ENCODE results near the gene CDK5R1.

CDK5R1 gene

GRCh38 chr17:32503251-32504165 is 16.7 kb downstream of the CDK5R1 start:
- Histone ChIP-seq H3K4me3 (ENCODE audit: severe bottlenecking) (no peak overlapping the region), H3K9me3 (ENCODE audit: severe bottlenecking) (no peaks in the 10 kb centered on the region), H3K27me3 (ENCODE audit: insufficient read depth, poor library complexity, severe bottlenecking) (no peaks in the 10 kb centered on the region), H3K4me1 (ENCODE audit: insufficient read depth, poor library complexity, severe bottlenecking) (peaks cover 17% of the 10 kb centered on the region), H3K36me3 (ENCODE audit: low read depth) (no peaks in the 10 kb centered on the region), H3K27ac (ENCODE audit: poor library complexity, severe bottlenecking) (peak overlapping the region; percentile 36)
- no peak for DNase-seq (ENCODE audit: low spot score)
- peak; percentile 89 for ATAC-seq (ENCODE audit: low read depth)
- TF ChIP-seq CTCF (IDR thresholded peaks at IDR 0.05; ENCODE audit: poor library complexity, severe bottlenecking), result no peak

GRCh38 chr17:32504166-32504990 is 17.6 kb downstream of the CDK5R1 start:
- Histone ChIP-seq H3K27ac (ENCODE audit: poor library complexity, severe bottlenecking) (peak overlapping the region; percentile 36), H3K4me1 (ENCODE audit: insufficient read depth, poor library complexity, severe bottlenecking) (peaks cover 17% of the 10 kb centered on the region), H3K27me3 (ENCODE audit: insufficient read depth, poor library complexity, severe bottlenecking) (no peaks in the 10 kb centered on the region), H3K9me3 (ENCODE audit: severe bottlenecking) (no peaks in the 10 kb centered on the region), H3K4me3 (ENCODE audit: severe bottlenecking) (no peak overlapping the region), H3K36me3 (ENCODE audit: low read depth) (no peaks in the 10 kb centered on the region)
- peak; percentile 32; the same call in 1 of the 3 replicates for ATAC-seq (ENCODE audit: low read depth)
- TF ChIP-seq CTCF (IDR thresholded peaks at IDR 0.05; ENCODE audit: poor library complexity, severe bottlenecking), result no peak
- no peak for DNase-seq (ENCODE audit: low spot score)

GRCh38 chr17:32508926-32509325 is 22.1 kb downstream of the CDK5R1 start:
- H3K9me3 ChIP-seq (ENCODE audit: severe bottlenecking), result no peaks in the 10 kb centered on the region
- H3K27ac ChIP-seq (ENCODE audit: poor library complexity, severe bottlenecking), result no peak overlapping the region
- no peaks in the 10 kb centered on the region for H3K36me3 ChIP-seq (ENCODE audit: low read depth)
- ATAC-seq (ENCODE audit: low read depth) (no peak), DNase-seq (ENCODE audit: low spot score) (no peak)
- H3K4me3 ChIP-seq (ENCODE audit: severe bottlenecking), result no peak overlapping the region
- H3K27me3 ChIP-seq (ENCODE audit: insufficient read depth, poor library complexity, severe bottlenecking), result no peaks in the 10 kb centered on the region
- TF ChIP-seq CTCF (IDR thresholded peaks at IDR 0.05; ENCODE audit: poor library complexity, severe bottlenecking), result no peak
- peaks cover 7% of the 10 kb centered on the region for H3K4me1 ChIP-seq (ENCODE audit: insufficient read depth, poor library complexity, severe bottlenecking)

GRCh38 chr17:32510466-32510865 is 23.7 kb downstream of the CDK5R1 start:
- DNase-seq (ENCODE audit: low spot score) (no peak), ATAC-seq (ENCODE audit: low read depth) (no peak)
- TF ChIP-seq CTCF (IDR thresholded peaks at IDR 0.05; ENCODE audit: poor library complexity, severe bottlenecking), result no peak

More at GRCh38 chr17:32510466-32510865, 23.7 kb downstream of the CDK5R1 start:
- no peak overlapping the region for H3K27ac ChIP-seq (ENCODE audit: poor library complexity, severe bottlenecking)
- no peak overlapping the region for H3K4me3 ChIP-seq (ENCODE audit: severe bottlenecking)
- no peaks in the 10 kb centered on the region for H3K36me3 ChIP-seq (ENCODE audit: low read depth)
- no peaks in the 10 kb centered on the region for H3K9me3 ChIP-seq (ENCODE audit: severe bottlenecking)
- H3K27me3 ChIP-seq (ENCODE audit: insufficient read depth, poor library complexity, severe bottlenecking), result no peaks in the 10 kb centered on the region
- no peaks in the 10 kb centered on the region for H3K4me1 ChIP-seq (ENCODE audit: insufficient read depth, poor library complexity, severe bottlenecking)
